Ovary (tissue), 3 donors: Measurements from ENCODE around the gene SNAI3.

Experiments
- EP300 ChIP-seq: sonication (generic); formaldehyde crosslinking; IDR thresholded peaks from one replicate; pipeline ENCODE4 v1.6.1; 2017; ENCODE audit warnings: antibody characterized with exemption
- POLR2A ChIP-seq: fragments of 450-650 bp; IDR thresholded peaks from one replicate; pipeline ENCODE4 v1.6.1; 2017; ENCODE audit warnings: antibody characterized with exemption, mild to moderate bottlenecking, moderate library complexity
- TF ChIP-seq, protein P1 (sequence below), 3 donors: fragments of 450-650 bp in 2 of 3; fragments of 200-600 bp in 1 of 3; IDR thresholded peaks; one replicate each; pipeline versions ENCODE4 v1.5.1 to v1.8.0; 2016 to 2022; ENCODE audit warnings: antibody characterized with exemption in 3 of 3, mild to moderate bottlenecking in 1 of 3
- donor health status: DM: no; HTN: no; CAD: no.

DNA sequence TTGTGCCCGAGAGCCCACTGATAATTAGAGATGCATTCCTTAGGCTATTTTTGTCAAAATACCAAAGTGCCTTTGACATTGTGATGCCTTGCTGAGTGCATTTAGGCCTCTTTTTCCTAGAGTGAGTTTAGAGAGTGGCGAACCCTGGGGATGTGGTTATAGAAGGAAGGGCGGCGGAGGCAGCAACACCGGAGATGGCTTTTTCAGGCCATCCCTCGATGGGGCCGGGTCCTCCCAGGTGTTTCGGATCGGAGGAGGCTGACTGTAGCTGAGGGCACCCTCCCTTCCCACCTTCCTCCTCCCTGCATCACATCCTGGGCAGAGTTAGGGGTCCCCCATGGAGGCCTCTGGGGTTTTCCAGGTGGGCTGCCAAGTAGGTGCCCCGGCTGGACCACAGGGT lies 6.6 kb upstream of the SNAI3 start:
- TF ChIP-seq, protein P1, sequence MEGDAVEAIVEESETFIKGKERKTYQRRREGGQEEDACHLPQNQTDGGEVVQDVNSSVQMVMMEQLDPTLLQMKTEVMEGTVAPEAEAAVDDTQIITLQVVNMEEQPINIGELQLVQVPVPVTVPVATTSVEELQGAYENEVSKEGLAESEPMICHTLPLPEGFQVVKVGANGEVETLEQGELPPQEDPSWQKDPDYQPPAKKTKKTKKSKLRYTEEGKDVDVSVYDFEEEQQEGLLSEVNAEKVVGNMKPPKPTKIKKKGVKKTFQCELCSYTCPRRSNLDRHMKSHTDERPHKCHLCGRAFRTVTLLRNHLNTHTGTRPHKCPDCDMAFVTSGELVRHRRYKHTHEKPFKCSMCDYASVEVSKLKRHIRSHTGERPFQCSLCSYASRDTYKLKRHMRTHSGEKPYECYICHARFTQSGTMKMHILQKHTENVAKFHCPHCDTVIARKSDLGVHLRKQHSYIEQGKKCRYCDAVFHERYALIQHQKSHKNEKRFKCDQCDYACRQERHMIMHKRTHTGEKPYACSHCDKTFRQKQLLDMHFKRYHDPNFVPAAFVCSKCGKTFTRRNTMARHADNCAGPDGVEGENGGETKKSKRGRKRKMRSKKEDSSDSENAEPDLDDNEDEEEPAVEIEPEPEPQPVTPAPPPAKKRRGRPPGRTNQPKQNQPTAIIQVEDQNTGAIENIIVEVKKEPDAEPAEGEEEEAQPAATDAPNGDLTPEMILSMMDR (IDR thresholded peaks at IDR 0.05): no peak
- TF ChIP-seq POLR2A: no peak
- no peak for TF ChIP-seq EP300
